ENCODE results near the gene OPCML.

Gene OPCML

GRCh38 chr11:133501643-133502539, 30.4 kb downstream of the OPCML start:
- FAIRE-seq = no peak

DNA sequence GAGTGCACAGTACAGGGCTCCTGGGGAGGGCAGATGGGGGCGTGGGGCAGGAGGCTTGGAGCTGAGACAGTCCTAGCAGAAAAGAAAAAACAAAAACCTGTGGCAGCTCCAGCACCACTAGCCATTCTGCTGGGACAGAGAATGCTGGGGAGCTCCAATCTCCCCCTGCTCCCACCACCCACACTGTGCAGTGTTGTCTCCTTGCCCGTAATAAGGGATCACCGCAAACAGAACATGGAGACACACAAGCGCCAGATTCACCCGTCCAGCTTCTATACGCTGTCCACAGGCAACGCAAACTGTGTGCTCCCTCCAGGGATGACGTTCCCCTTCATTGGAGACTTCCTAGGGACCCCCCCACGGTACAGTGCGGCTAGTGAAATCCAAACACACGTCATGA, 31.4 kb downstream of the OPCML start:
- FAIRE-seq = no peak

DNA sequence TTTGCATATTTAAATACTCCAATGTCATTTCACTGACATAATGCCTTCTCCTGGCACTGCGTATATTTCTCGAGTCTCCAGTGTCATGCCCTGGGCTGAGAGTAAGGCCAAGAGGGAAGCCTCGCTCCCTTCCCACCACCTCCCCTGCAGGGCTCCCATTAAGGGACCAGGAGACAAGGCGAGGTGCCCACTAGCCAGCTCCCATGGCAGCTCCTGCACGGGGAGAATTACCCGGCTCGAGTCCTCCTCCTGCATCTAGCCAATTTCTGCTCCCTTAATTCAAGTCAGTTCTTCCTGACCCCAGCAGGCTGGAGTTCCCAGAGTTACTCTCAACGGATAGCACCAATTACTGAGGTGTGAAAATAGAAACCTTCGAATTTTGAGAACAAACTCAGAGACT, 31.9 kb downstream of the OPCML start:
- no peak for FAIRE-seq

- FAIRE-seq = no peak
These were observed 33.3 kb downstream of the OPCML start for GRCh38 chr11:133498969-133499368.

- FAIRE-seq = no peak
These were observed 34.7 kb downstream of the OPCML start for GRCh38 chr11:133497477-133498140.

DNA sequence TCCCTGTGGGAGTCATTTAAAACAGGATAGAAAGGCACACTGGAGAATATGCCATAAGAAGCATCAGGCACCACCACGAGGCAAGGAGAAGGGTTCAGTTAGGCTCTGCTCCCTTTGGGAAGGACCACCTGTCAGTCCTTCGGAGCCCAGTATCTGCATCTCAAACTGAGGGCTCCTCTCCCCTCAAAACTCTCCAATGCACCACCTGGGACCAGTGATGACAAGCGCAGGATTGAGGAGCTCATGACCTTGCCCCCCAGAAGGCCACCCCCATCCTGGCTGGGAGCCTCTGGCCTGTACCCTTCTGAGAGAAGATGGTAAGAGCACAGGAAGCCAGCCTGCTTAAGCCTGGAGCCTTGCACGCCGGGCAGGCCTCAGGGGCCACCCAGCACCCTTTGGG, 39.4 kb downstream of the OPCML start:
- no peak for FAIRE-seq

DNA sequence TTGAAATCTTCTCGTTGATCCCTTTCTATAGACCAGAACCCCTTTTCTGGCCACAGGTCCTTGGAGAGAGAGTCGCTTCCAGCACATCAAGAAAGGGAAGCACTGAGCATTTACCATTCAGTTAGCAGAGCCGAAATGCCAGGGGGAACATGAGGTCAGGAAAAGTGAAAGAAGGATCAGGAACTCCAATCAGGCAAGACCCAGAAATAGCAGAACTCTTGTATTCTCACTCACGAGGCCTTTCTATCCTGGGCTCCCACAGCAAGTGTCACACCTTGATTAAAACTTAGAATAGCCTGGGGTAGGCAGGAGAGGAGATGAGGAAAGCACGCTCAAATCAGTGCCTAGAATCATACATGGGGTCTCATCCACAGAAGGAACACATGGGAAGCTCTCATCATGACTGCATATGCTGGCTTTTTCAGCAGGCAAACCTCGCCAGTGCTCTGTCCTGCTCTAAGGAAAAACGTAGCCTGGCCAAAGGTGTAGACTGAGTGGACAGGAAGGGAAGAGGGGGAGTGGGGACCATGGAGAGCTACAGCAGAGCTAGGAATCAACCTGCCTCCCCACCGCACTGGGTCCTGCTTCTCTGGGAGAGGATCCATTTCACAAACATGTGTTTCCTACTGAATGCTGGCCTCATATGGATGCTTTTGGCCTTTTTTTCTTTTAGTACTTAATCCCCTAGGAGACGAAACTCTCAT, 40.5 kb downstream of the OPCML start:
- no peak for FAIRE-seq

GRCh38 chr11:133480722-133481121, 51.6 kb downstream of the OPCML start:
- no peak for FAIRE-seq

- no peak for FAIRE-seq
These were observed 53.1 kb downstream of the OPCML start for GRCh38 chr11:133479209-133479608.

- no peak for FAIRE-seq
These were observed 55.1 kb downstream of the OPCML start for GRCh38 chr11:133477251-133477625.

DNA sequence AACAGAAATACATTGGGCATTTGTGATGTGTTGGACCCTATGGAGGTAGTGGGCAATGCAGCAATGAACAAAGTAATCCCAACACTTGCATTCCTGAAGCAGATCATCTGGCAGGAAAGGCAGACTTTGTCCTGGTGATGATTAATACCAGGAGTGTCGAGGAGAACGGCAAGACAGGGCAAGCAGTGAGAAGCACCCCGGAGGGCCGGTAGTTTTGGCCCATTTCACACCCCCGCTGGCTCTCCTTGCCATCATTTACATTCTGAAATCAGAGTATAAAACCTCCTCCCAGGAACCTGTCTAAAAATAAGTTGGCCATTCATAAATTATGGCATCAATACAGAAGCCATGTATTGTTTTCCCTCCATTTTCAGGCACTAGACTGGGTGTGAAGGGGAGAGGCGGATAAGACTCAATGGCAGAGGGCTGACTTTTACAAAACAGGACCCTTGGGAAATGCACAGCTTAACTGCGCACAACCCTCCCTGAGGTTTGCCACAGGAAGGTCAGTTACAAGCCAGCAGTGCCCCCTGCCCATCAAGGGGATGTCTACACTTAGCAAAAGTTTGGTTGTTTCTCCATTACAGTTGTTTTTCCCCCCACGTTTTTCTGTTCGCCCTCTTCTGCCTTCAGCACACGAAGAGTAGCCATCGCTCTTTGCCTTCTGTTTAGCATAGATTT, 55.6 kb downstream of the OPCML start:
- no peak for FAIRE-seq

DNA sequence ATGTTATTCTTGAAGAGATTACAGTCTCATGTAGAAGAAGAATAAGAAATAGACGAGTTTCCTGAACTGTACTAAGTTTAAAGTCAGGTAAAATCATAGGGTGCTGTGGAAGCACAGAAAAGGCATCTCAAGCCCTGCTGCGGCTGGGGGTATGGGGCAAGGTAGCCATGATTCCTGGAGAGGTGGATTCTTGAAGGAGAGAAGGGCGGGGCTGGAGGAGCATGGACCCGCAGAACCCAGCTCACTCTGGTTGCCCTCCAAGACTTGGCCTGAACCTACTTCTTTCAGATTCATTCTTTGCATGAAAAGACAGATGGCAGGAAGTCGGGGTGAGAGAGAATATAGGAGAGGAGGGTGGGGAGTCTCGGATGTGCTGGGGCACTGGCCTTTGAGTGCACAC, 57.8 kb downstream of the OPCML start:
- FAIRE-seq = no peak

- FAIRE-seq = no peak
These were observed 64.6 kb downstream of the OPCML start for GRCh38 chr11:133467686-133468085.

- FAIRE-seq = no peak
These were observed 89.0 kb downstream of the OPCML start for GRCh38 chr11:133443206-133443747.

DNA sequence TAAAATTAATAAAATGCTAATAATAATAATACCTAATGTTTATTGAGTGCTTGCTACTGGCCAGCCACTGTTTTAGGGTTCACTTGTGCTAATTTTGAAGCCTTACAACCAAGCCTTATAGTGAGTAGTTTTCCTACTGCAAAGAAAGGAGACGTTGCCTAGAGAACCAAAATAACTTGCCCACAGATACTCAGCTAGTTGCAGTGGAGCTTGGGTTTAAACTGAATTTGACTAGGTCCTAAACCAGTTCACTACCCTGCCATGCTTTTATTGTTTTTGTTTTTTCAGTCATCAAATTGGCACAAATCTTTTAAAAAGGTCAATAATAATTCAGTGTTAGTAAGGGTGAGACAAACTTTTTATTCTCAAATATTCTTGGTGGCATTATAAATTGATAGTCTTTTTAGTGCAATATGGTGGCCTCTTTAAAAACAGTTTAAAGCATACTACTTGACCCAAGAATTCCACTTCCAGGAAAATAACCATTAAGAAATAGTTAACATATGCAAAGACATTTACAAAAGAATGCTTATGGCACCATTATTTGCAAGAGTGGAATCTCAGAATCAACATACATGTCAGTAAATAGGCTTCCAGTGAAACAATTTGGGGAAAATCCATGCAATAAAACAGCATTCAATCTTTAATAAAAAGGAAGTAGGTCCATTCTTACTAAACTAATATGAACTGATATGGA, 90.2 kb downstream of the OPCML start:
- no peak for FAIRE-seq

- FAIRE-seq = no peak
These were observed 106.3 kb downstream of the OPCML start for GRCh38 chr11:133425992-133426391.

DNA sequence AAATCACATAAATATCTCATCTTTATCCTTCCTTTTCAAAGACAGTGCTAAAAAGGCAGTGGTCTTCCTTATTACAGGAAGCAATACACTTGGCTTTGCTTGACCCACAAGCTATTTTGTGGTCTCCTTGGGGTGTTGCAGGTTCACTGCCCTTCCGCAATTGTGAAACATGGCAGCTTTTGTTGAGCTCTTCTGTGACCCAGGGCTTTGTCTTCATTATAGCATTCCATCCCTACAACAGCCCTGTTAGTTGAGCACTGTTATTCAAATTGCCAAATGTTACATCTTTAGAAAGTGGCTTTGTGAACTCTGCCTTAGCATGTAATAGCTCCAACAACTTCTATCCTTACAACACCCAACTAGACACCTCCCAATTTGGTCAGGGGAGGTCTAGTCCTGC, 107.1 kb downstream of the OPCML start:
- no peak for FAIRE-seq

DNA sequence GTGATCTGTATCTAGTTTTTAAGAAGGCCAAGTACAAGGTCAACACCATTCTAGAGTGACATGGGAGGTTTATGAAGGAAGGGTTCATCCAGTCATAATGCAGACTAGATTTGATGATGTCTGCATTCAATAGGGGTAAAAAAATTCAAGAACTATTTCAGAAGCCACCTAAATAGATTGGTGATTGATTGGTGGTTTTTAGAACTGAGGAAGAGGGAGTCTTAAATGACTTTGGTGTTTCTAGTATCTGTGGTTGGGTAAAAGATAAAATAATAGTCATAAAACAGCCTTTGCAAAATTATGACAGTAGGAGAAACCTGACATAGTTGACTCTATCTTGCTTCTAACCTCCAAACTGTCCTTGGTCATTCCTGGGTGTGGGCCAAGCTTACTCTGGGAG, 114.1 kb downstream of the OPCML start:
- FAIRE-seq = no peak

- FAIRE-seq = no peak
These were observed 117.8 kb downstream of the OPCML start for GRCh38 chr11:133414506-133414905.

- no peak for FAIRE-seq
These were observed 118.6 kb downstream of the OPCML start for GRCh38 chr11:133413703-133414102.

DNA sequence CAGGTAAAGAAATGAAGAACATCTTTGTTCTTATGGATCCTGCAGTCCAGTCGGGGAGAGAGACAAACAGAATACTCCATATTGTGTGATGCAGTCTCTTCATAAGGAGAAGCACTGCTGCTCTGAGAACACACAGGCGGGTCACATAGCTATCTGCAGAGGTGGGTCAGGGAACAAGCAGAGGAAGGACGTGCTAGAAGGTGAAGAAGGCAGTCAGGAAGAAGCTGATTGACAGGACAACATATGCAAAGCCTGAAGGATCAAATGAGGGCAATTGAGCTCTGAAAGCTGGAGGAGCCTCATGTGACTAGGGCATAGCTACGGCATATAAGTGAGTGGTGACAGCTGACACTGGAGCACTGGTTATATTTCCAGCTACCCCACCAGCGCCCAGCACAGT, 122.5 kb downstream of the OPCML start:
- FAIRE-seq = no peak

GRCh38 chr11:133408936-133409335, 123.4 kb downstream of the OPCML start:
- no peak for FAIRE-seq
